ENCODE results near the gene C11orf24.
A peak's percentile ranks its signal among the peaks of the same experiment; 100 is the strongest.
"Not testable (repeated sequence)": the region's sequence is repeated elsewhere in the genome, so short reads cannot be mapped to it uniquely, and the experiment has no call there.

The C11orf24 gene

DNA sequence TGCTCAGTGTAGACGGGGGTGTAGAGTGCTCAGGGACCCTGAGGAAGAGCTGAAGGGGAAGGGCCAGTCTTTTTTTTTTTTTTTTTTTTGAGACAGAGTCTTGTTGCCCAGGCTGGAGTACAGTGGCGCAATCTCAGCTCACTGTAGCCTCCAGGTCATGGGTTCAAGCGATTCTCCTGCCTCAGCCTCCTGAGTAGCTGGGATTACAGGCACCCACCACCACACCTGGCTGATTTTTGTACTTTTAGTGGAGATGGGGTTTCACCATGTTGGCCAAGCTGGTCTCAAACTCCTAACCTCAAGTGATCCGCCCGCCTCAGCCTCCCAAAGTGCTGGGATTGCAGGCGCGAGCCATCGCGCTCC lies 27.7 kb upstream of the C11orf24 start:
- not testable (repeated sequence) for DNase-seq (ENCODE audit: low read depth, low spot score)

DNA sequence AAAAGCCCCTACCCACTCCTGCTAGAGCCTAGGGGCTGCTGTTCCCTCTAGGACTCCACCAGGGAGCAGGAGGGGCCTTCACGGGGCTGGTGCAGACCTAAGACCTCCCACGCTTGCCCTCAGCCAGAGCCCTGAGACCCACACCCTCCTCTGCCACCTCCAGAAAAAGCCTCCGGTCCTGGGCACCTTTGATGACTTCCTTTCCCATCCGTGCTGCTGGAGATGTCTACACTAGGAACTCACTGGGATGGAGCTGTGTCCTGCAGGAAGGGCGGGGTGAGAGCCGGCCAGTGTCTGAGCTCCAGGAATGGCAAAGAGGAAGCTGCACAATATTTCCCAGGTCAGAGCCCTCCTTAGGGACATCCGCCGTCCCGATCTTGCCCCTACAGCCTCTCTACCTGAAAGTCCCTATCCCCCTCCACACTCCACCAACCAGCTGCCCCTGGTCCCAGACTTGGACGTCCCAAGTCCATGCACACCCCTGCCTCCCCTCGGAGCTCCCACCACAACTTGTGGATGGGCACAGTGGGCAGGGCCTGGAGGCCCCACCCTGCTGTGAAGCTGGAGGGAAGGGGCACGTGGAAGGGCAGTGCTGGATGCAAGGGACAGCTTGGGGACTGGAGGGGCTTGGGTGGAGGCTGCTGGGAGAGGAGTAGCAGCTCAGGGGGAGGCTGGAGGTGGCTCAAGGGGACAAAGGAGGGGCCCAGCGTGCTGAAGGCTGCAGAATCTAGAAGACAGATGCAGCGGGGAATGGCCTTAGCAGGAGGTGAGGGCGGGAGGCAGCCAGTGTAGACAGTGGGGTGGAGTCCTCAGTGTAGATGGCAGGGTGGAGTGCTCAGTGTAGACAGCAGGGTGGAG lies 27.1 kb upstream of the C11orf24 start:
- no peak for DNase-seq (ENCODE audit: low read depth, low spot score)

DNA sequence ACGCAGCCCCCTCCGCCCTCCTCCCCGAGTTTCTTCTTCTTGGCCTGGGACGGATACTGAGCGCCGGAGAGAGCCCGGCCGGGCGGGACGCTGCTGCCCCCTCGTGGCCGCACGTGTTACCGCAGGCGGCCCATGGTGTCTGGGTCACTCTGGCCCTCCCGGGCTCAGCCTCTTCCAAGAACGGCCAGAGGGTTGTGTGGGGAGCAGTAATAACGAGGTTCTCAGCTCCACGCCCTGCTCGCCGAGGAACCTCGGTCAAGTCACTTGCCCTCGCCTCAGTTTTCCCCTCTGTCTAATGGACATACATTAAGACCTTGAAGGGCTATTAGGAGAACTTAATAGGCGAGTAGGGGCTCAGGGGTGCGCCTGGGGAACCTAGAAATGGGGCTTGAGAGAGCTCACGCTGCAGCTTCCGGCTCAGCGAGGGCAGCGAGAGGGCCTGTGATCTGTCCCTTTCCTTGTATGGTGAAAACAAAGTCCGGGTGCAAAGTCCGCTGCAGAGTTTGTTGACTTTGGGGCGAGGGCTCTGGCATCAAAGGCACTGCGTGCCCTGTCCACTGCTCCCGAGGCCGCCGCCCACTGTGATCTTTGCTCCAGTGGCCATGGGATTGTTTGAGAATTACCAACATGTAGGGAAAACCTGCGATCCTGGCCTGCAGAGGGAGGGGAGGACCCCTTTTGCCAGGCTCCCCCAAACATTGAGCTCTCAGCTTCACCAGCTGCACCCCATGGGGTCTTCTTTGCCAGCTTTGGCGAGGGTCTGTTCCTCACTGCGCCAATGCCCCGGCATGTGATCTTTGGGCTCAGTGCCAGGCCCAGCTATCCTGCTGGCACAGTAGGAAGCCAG lies 26.3 kb upstream of the C11orf24 start:
- DNase-seq (ENCODE audit: low read depth, low spot score), result peak; percentile 46

DNA sequence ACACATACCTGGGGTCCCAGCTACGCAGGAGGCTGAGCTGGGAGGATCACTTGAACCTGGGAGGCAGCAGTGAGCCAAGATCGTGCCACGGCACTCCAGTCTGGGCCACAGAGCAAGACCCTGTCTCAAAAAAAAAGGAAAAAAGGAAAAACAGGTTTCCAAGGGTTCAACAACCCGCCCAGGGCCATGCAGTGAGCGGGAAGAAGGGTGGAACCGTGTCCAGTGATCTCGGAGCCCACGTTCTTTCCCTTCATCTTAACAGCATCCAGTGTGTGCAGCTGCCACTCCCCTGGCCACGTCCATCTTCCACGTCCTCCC lies 25.7 kb upstream of the C11orf24 start:
- DNase-seq (ENCODE audit: low read depth, low spot score), result no peak

DNA sequence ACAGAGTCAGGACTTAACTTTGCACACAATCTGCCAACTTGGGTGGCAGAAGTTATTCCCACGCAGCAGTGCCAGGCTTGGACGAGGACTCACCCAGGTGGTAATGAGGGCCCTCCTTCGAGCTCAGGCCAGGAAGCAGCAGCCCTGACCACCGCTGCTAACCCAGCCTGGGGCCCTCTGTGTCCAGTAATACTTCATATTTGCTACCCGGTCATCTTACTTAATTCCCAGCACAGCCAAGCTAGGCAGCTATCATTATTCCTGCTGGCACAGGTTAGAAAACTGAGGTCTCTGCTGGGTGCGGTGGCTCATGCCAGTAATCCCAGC lies 25.2 kb upstream of the C11orf24 start:
- no peak for DNase-seq (ENCODE audit: low read depth, low spot score)

DNA sequence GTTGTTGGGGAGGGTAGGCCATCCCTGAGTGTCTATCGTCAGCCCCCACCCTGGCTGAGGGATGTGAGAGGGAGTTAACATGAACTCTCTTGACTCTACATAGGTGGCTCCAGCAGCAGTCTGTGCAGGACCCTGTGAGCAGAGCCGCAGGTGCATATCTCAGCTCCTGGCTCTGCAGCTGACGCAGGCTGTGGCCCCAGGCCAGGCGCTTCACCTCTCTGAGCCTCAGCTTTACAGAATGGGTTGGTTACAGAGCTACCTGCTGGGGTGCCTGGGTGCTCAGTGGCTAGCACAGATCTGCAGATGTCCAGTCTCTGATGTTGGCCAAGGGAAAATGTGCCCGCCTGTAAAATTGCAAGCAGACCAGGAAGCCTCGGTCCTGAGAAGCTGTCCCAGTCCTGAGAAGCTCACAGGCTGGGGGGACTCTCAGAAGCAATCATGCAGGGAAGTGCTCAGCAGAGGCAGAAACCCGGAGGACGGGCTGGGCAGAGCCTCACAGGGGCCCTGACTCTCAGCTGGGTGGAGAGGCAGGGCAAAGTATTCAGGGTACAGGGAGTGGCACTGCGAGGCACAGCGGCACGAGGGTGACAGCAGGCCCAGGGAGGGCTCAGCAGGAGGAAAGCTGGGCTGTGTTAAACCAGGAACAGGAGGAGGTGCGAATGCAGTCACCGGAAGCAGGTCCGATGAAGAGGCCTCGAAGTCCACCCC lies 24.7 kb upstream of the C11orf24 start:
- DNase-seq (ENCODE audit: low read depth, low spot score), result no peak

DNA sequence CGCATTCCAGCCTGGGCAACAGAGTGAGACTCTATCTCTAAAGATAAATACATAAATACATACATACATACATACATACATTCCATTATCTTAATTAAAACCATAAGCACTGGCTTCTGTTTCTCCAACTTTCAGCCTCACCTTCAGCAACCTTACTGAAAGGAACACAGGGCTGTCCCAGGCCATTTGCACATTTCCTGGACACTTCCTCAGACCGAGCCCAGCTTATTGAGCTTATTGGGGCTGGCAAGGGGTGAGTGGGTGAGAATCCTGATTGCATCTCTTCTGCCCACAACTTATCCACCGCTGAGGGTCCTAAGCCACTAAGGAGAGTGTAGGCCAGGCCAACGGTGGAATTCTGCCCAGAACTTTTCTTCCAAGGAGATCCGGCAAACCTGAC lies 24.2 kb upstream of the C11orf24 start:
- no peak for DNase-seq (ENCODE audit: low read depth, low spot score)

DNA sequence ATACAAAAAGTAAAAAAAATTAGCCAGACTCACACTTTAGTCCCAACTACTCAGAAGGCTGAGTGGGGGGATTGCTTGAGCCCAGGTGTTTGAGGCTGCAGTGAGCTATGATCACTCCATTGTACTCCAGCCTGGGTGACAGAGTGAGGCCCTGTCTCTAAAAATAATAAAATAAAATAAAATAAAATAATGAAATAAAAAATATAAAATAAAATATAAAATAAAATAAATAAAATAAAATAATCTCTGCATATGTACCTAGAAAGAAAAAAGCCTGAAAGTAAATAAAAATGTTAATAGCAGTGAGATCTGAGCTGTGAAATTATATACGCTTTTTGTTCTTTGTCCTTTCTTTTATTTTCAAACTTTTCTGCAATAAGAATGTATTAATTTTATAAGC lies 23.5 kb upstream of the C11orf24 start:
- DNase-seq (ENCODE audit: low read depth, low spot score), result no peak

DNA sequence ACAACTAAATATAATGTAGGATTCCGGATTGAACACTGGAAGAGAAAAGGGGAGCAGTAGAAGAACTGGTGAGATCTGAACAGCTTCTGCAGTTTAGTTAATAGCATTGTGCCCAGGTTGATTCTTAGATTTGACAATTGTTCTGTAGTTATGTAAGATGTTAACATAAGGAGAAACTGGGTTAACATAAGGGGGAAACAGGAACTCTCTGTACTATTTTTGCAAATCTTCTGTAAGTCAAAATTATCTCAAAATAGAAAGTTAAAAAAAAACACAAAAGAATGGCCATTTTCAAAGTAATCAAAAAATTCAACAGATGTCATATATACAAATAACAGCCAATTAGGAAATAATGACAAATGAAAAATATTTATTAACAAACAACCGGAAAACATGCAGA lies 21.9 kb upstream of the C11orf24 start:
- no peak for DNase-seq (ENCODE audit: low read depth, low spot score)

DNA sequence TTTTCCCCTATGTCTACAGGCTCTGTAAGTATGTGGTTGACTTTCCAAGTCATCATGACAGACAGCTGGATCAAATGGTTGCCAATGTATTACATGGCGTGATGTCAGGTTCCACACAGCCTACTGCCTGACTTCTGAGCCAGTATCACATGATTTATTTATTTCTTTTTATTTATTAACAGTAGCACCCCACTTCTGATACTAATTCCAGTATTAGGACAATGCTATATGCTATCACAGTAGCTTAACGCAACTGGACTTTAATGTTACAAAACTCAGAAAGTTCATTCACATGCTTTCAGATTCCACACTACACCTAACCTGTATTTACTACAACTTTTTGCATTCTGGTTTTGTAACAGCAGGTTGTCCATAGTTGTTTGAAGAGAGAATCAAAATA lies 17.7 kb upstream of the C11orf24 start:
- DNase-seq (ENCODE audit: low read depth, low spot score), result no peak

DNA sequence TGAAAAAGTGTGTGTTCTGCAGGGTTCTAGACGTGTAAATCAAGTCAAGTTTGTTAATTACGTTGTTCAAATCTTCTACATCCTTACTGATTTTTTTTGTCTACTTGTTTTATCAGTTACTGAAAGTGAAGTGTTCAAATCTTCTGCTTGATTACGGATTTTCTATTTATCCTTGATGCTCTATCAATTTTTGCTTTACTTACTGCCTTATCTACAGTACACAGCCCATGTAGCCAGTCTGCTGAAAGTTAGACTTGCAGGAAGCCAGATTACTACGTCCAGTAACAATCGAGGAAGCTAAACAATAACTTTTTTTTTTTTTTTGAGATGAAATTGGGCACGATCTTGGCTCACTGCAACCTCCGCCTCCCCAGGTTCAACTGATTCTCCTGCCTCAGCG lies 15.6 kb upstream of the C11orf24 start:
- no peak for DNase-seq (ENCODE audit: low read depth, low spot score)

DNA sequence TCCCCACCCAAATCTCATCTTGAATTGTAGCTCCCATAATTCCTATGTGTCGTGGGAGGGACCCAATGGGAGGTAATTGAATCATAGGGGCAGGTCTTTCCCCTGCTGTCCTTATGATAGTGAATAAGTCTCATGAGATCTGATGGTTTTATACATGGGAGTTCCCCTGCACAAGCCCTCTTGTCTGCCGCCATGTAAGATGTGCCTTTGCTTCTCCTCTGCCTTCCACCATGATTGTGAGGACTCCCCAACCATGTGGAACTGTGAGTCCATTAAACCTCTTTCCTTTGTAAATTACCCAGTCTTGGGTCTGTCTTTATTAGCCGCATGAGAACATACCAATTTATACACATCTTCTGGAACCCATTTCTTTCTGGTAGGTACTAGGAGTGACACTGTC lies 12.8 kb upstream of the C11orf24 start:
- not testable (repeated sequence) for DNase-seq (ENCODE audit: low read depth, low spot score)

DNA sequence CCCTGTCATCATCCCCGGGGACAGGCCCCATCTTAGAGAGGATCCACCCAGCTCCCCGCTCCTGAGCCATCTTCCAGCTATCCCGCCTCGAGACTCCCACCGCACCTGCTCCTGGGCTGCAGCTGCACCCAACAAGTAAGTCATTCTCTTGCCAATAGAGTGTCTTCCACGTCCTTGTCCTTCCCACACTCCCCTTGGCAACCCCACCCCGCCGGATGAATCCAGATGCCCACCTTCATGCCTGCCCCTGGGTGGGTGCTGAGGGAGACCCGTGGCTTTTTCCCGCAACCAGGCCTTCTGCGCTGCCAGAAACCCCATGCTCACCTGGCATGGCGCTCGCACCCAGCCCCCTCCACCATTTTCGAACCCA lies 11.1 kb upstream of the C11orf24 start:
- no peak for DNase-seq (ENCODE audit: low read depth, low spot score)

DNA sequence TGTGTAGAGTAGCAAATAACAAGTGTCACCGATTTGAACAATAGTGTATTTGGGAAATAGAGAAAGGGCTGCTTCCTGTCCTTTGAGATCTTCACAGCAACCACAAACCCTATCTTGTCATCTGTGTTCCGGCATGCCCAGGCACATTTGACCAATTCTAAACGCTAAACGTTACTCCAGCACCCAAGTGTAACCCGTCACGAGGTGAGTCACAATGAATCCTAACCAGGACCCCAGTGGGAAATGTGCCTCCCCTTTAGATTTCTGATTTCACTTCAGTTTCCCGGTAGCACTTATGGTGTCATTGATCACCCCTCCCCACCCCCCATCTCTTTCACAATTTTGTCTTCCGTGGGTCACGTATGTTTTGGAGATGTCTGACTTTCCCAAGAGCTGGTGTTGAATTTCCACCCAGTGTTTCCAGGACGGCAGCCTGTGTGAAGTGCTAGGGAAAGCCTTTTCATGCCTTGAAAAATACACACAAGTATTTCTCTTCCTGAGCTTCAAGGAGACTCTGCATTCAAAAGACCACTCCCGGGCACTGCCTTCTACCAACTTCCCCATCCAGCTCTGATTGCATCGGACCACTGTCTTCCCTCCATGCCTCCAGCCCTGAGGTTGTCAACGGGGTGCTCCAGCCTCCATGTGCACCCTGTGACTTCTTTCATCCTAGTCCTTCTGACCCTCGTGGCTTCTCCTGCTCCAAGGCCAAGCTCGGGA lies 10.5 kb upstream of the C11orf24 start:
- DNase-seq (ENCODE audit: low read depth, low spot score), result no peak

DNA sequence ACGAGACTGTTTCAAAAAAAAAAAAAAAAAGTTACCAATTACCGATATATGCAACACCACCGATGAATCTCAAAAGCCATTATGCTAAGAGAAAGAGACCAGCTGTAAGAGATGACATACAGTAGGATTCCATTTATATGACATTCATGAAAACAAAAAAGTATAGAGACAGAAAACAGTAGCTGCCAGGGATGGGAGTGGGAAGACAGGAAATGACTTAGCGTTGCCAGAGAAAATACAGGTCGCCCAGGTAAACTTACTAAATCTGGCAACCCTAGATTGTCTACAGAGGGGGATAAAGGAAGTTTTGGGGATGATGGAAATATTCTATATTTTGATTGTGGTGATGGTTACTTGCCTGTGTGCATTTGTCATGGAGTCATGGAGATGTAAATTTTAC lies 7.9 kb upstream of the C11orf24 start:
- no peak for DNase-seq (ENCODE audit: low read depth, low spot score)

DNA sequence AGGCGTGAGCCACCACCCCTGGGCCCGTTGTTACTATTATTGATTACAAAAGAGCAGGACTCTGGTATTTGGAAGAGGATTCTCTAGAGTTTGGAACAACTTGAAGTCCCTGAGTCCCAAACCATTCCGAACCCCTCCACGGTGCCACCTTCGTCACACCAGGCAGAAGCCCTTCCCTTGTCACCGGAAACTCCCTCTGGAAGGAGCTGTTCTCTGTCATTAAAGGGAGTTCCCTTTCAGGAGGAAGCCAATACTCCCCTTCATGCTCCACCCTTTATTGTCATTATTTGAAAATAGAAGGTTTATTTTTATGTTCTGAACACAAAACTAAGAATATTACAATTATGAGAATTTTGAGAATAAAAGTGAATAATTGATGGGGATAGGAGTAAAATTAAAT lies 5.1 kb upstream of the C11orf24 start:
- DNase-seq (ENCODE audit: low read depth, low spot score), result no peak

DNA sequence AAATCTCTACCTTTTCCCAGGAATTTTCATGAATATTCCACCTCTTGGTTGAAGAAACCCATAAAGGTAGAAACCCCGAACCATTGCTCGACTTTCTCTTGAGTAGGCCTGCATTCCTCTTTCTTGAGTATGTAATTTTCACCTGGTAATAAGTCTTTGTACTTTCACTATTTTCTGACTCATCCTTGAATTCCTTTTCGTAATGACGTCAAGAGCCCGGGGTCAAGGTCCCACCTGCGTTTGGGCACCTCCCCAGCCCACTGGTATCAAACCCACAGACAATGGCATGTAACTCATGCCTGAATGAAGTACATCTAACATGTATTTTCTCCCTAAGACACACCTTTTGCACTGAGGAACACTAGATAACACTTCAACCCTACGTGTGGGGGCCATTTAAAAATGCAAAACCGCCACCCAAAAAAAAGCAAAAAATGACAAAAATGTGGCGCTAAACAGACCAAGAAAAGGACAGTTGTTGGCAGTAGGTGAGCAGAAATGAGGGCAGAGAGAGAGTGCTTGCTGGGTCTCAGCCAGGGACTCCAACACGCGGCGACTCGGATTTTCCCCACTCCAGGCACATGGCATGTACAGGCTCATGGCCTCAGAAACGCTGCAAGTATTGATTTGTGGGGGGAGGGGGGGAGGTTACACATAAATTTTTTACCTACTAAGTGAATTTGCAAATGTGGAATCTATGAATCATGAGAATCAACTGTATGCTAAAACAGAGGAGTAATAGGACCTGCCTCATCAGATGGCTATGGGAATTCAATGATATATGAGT lies 4.1 kb upstream of the C11orf24 start:
- DNase-seq (ENCODE audit: low read depth, low spot score), result no peak

DNA sequence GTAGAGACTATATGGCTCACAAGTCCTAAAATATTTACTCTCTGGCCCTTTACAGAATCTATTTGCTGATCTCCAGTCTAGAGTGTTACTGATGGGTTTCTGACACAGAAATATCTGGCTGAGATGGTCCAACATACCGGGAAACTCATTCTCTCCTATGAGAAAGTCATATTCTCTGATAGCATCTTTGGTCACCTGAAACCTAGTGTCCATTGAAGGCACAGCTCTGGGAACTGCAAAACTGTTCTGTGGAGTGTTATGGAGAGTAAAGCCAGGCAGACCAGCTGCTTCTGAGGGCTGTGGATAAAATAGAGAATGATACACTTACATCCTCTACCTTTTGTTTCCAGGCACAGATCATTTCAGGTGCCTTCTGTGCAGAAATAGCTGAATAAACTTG lies 2.5 kb upstream of the C11orf24 start:
- DNase-seq (ENCODE audit: low read depth, low spot score), result no peak

DNA sequence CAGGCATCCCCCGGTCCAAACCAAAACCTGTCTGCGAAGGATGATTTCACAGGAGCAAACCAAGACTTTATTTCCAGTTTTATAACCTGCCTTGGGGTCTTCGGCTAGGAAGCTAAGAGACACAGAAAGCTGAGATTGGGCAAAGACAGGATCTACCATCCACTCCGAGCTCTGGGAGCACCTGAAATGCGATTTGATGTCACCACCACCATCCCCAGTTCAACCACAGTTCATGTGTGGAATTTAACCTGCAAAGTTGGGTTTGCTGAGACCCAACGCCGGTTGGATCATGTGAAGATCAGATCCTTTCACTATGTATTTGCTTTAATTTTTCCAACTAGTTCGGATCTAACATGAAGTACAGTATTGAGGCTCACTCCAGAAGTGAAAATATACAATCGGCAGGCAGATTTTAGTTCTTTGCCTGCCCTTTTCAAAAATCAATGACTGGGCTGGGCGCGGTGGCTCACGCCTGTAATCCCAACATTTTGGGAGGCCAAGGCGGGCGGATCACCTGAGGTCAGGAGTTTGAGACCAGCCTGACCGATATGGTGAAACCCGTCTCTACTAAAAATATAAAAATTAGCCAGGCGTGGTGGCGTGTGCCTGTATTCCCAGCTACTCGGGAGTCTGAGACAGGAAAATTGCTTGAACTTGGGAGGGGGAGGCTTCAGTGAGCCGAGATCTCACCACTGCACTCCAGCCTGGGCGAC lies 1.4 kb upstream of the C11orf24 start:
- DNase-seq (ENCODE audit: low read depth, low spot score), result no peak

DNA sequence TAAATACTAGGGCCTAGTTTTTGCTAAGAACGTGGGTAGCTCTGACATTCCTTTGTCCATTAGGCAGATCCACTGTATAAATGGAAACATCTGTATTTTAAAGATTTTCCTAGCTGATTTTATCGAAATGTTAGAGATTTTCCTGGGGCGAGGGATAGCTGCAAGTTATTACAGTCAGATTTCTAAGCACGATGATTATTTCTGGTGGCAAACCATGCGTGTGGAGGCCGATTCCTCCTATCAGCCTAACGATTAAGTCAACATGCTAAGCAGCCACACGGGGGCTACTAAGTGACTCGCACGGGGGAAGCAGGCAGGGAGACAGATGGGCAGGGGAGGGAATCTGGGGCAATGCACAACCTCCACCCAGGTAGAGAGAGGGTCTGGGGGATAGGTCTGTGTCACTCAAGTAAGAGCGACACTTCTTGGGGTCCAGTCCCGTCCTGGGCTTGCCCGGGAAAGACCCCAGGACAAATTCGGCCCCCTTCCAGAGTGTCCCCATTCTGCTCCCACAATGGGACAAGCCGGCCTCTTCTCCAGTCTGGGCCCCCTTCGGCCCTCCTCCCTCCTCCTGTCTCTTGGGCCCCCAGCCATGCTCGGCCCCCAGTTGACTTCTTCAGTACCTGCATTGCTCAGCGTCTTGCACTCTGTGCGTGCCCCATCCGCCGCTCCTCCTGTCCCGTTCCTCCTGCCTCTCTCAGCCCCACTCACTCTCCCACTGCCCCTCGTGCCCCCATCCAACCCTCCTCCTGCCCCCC lies 571 bp downstream of the C11orf24 start:
- DNase-seq (ENCODE audit: low read depth, low spot score), result no peak
